Uterus (tissue), 2 donors: ENCODE measurements around the gene BTBD9.
"Not testable (repeated sequence)": the region's sequence is repeated elsewhere in the genome, so short reads cannot be mapped to it uniquely, and the experiment has no call there.

Experiments used
- CTCF ChIP-seq, 4 experiments: fragments of 200-600 bp in 2 of 4; fragments of 450-650 bp in 2 of 4; sonication (generic) in 2 of 4; IDR thresholded peaks; one replicate each; pipeline ENCODE4 v1.5.1; 2016 to 2019; ENCODE audit warnings: antibody characterized with exemption in 4 of 4, mild to moderate bottlenecking in 2 of 4, moderate library complexity in 1 of 4
- POLR2A ChIP-seq, 2 donors: fragments of 450-650 bp; IDR thresholded peaks; one replicate each; pipeline ENCODE4 v1.6.1; 2016; ENCODE audit warnings: antibody characterized with exemption in 2 of 2, mild to moderate bottlenecking in 1 of 2, moderate library complexity in 1 of 2

- not testable (repeated sequence) for TF ChIP-seq CTCF, POLR2A (IDR thresholded peaks at IDR 0.05)
These were observed 20.4 kb downstream of the BTBD9 start for GRCh38 chr6:38619342-38619741.
